ENCODE measurements around the gene BCAS2.

The BCAS2 gene

GRCh38 chr1:114620419-114620818 is 39.0 kb upstream of the BCAS2 start:
- no peak overlapping the region for H3K9ac ChIP-seq (ENCODE audit: low read length)
- no peaks in the 10 kb centered on the region for H3K9me3 ChIP-seq (ENCODE audit: insufficient read depth, low read length)
- no peak overlapping the region for H3K27ac ChIP-seq (ENCODE audit: low read depth, low read length)
- no peaks in the 10 kb centered on the region for H4K20me1 ChIP-seq (ENCODE audit: low read depth, low read length)
- H3K4me3 ChIP-seq (ENCODE audit: insufficient read depth, low read length, poor library complexity, severe bottlenecking): no peak overlapping the region
- TF ChIP-seq, protein P1, sequence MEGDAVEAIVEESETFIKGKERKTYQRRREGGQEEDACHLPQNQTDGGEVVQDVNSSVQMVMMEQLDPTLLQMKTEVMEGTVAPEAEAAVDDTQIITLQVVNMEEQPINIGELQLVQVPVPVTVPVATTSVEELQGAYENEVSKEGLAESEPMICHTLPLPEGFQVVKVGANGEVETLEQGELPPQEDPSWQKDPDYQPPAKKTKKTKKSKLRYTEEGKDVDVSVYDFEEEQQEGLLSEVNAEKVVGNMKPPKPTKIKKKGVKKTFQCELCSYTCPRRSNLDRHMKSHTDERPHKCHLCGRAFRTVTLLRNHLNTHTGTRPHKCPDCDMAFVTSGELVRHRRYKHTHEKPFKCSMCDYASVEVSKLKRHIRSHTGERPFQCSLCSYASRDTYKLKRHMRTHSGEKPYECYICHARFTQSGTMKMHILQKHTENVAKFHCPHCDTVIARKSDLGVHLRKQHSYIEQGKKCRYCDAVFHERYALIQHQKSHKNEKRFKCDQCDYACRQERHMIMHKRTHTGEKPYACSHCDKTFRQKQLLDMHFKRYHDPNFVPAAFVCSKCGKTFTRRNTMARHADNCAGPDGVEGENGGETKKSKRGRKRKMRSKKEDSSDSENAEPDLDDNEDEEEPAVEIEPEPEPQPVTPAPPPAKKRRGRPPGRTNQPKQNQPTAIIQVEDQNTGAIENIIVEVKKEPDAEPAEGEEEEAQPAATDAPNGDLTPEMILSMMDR (IDR thresholded peaks at IDR 0.05; ENCODE audit: insufficient read depth, low read length, poor library complexity, severe bottlenecking): no peak
- no peak for TF ChIP-seq EZH2phosphoT487 (conservative IDR thresholded peaks at IDR 0.05; ENCODE audit: low read length)
- no peaks in the 10 kb centered on the region for H3K36me3 ChIP-seq (ENCODE audit: low read length)
- H2AFZ ChIP-seq (ENCODE audit: low read depth, low read length, severe bottlenecking): no peak overlapping the region
- no peaks in the 10 kb centered on the region for H3K9me2 ChIP-seq (replicated peaks; ENCODE audit: insufficient read depth, low read length)
- H3K4me2 ChIP-seq (ENCODE audit: low read depth, low read length, poor library complexity, severe bottlenecking): no peak overlapping the region
- H3K27me3 ChIP-seq (ENCODE audit: low read length): no peaks in the 10 kb centered on the region
- no peaks in the 10 kb centered on the region for H3F3A ChIP-seq (ENCODE audit: insufficient read depth)
- H3K79me2 ChIP-seq (ENCODE audit: insufficient read depth, low read length): no peaks in the 10 kb centered on the region

DNA sequence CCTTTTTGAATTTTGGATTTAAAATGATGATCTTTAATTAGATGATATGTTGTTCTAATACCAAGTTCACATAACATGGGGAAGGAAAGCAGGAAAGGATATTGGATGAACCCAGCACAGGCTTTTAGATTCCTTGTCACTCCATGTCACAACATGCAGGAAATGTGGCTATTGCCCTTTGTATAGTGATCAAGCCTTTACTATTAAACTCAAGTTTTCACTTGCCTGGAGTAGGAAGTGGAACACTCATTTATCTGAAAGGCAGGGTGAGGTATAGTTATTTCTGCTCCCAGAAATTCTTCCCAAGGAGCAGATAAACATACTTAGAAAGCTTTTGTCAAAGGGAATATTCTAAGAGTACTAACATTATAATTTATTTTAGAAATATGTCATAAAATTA is 37.2 kb upstream of the BCAS2 start:
- Histone ChIP-seq H3K4me3 (ENCODE audit: insufficient read depth, low read length, poor library complexity, severe bottlenecking) (no peak overlapping the region), H3K27me3 (ENCODE audit: low read length) (no peaks in the 10 kb centered on the region), H4K20me1 (ENCODE audit: low read depth, low read length) (no peaks in the 10 kb centered on the region), H3K79me2 (ENCODE audit: insufficient read depth, low read length) (no peaks in the 10 kb centered on the region), H3K9ac (ENCODE audit: low read length) (no peak overlapping the region), H3F3A (ENCODE audit: insufficient read depth) (no peaks in the 10 kb centered on the region), H2AFZ (ENCODE audit: low read depth, low read length, severe bottlenecking) (no peak overlapping the region), H3K36me3 (ENCODE audit: low read length) (no peaks in the 10 kb centered on the region), H3K9me2 (replicated peaks; ENCODE audit: insufficient read depth, low read length) (no peaks in the 10 kb centered on the region), H3K9me3 (ENCODE audit: insufficient read depth, low read length) (no peaks in the 10 kb centered on the region), H3K4me2 (ENCODE audit: low read depth, low read length, poor library complexity, severe bottlenecking) (no peak overlapping the region), H3K27ac (ENCODE audit: low read depth, low read length) (no peak overlapping the region)
- no peak for TF ChIP-seq EZH2phosphoT487 (conservative IDR thresholded peaks at IDR 0.05; ENCODE audit: low read length)
- TF ChIP-seq, protein P1 (IDR thresholded peaks at IDR 0.05; ENCODE audit: insufficient read depth, low read length, poor library complexity, severe bottlenecking): no peak

GRCh38 chr1:114610546-114611245 is 29.3 kb upstream of the BCAS2 start:
- Histone ChIP-seq H3K27me3 (ENCODE audit: low read length) (no peaks in the 10 kb centered on the region), H3K27ac (ENCODE audit: low read depth, low read length) (no peak overlapping the region), H3F3A (ENCODE audit: insufficient read depth) (no peaks in the 10 kb centered on the region), H3K9me2 (replicated peaks; ENCODE audit: insufficient read depth, low read length) (no peaks in the 10 kb centered on the region), H3K4me2 (ENCODE audit: low read depth, low read length, poor library complexity, severe bottlenecking) (no peak overlapping the region), H2AFZ (ENCODE audit: low read depth, low read length, severe bottlenecking) (no peak overlapping the region), H3K79me2 (ENCODE audit: insufficient read depth, low read length) (no peaks in the 10 kb centered on the region), H3K4me3 (ENCODE audit: insufficient read depth, low read length, poor library complexity, severe bottlenecking) (no peak overlapping the region), H3K36me3 (ENCODE audit: low read length) (no peaks in the 10 kb centered on the region), H3K9me3 (ENCODE audit: insufficient read depth, low read length) (no peaks in the 10 kb centered on the region), H3K9ac (ENCODE audit: low read length) (no peak overlapping the region), H4K20me1 (ENCODE audit: low read depth, low read length) (no peaks in the 10 kb centered on the region)
- TF ChIP-seq, protein P1 (IDR thresholded peaks at IDR 0.05; ENCODE audit: insufficient read depth, low read length, poor library complexity, severe bottlenecking): no peak
- TF ChIP-seq EZH2phosphoT487 (conservative IDR thresholded peaks at IDR 0.05; ENCODE audit: low read length): no peak

Data from SU-DHL-6 (cell line).